Activated CD4-positive, alpha-beta T cell treated with anti-CD3 and anti-CD28 coated beads, Interleukin-2, amount 50 U/mL, for 48 hours (primary cell): ENCODE data around the gene OR3A2.
"Not testable (repeated sequence)": the region's sequence is repeated elsewhere in the genome, so short reads cannot be mapped to it uniquely, and the experiment has no call there.

ENCODE experiments used
- DNase-seq, 2 experiments: peaks; one replicate each; pipeline ENCODE4 v3.0.0-alpha.2; 2020

OR3A2 gene

GRCh38 chr17:3385869-3386816 lies at the start of gene OR3A2:
Gene OR3A2 (minus strand): TSS chr17:3386308.
- DNase-seq = peak; percentile 41 to 48

GRCh38 chr17:3433741-3434140 lies 47.6 kb upstream of the OR3A2 start, which contains the start of gene OR1E2:
Gene OR1E2 (minus strand): TSS chr17:3433841. CDS start chr17:3433841, 0 bp downstream.
- no peak for DNase-seq

- peak; percentile 20 to 32 for DNase-seq
Observed at GRCh38 chr17:3433215-3433614, 47.1 kb upstream of the OR3A2 start.

- no peak for DNase-seq
Observed at GRCh38 chr17:3418222-3418621, 32.1 kb upstream of the OR3A2 start.

GRCh38 chr17:3415610-3416009 lies 29.5 kb upstream of the OR3A2 start:
- no peak for DNase-seq

GRCh38 chr17:3412216-3412615 lies 26.1 kb upstream of the OR3A2 start:
- not testable (repeated sequence) for DNase-seq

GRCh38 chr17:3411070-3411469 lies 25.0 kb upstream of the OR3A2 start, which contains the start of gene OR3A3:
Gene OR3A3 (plus strand): TSS chr17:3411370.
- DNase-seq = no peak

- not testable (repeated sequence) for DNase-seq
Observed at GRCh38 chr17:3403856-3404255, 17.7 kb upstream of the OR3A2 start.

GRCh38 chr17:3401786-3402185 lies 15.7 kb upstream of the OR3A2 start:
- DNase-seq = no peak

GRCh38 chr17:3400055-3400454 lies 13.9 kb upstream of the OR3A2 start:
- DNase-seq = no peak

- DNase-seq = no peak
Observed at GRCh38 chr17:3398310-3398709, 12.2 kb upstream of the OR3A2 start, which contains the start of gene OR1E1. Gene OR1E1 (minus strand): TSS chr17:3398410. CDS start chr17:3398410, 0 bp downstream.

GRCh38 chr17:3397801-3398200 lies 11.7 kb upstream of the OR3A2 start:
- peak in 1 of 2 experiments; percentile 10 for DNase-seq

GRCh38 chr17:3389791-3390190 lies 3.7 kb upstream of the OR3A2 start:
- no peak for DNase-seq

- no peak for DNase-seq
Observed at GRCh38 chr17:3381957-3382356, 4.2 kb downstream of the OR3A2 start.

GRCh38 chr17:3378321-3378720 lies 7.8 kb downstream of the OR3A2 start:
- no peak for DNase-seq

- DNase-seq = not testable (repeated sequence)
Observed at GRCh38 chr17:3371167-3371566, 14.9 kb downstream of the OR3A2 start.

GRCh38 chr17:3342782-3343181 lies 43.3 kb downstream of the OR3A2 start:
- DNase-seq = not testable (repeated sequence)

GRCh38 chr17:3335876-3336275 lies 50.2 kb downstream of the OR3A2 start:
- DNase-seq = no peak

GRCh38 chr17:3318336-3318735 lies 67.8 kb downstream of the OR3A2 start:
- DNase-seq = no peak

GRCh38 chr17:3316836-3317235 lies 69.3 kb downstream of the OR3A2 start:
- DNase-seq = no peak

GRCh38 chr17:3308603-3309002 lies 77.5 kb downstream of the OR3A2 start:
- no peak for DNase-seq

- no peak for DNase-seq
Observed at GRCh38 chr17:3298260-3298659, 87.8 kb downstream of the OR3A2 start, which contains the start of gene OR3A1. Gene OR3A1 (minus strand): TSS chr17:3298360. CDS start chr17:3292582, 5,778 bp downstream.

GRCh38 chr17:3295632-3296031 lies 90.5 kb downstream of the OR3A2 start:
- DNase-seq = no peak

- not testable (repeated sequence) for DNase-seq
Observed at GRCh38 chr17:3293548-3293947, 92.6 kb downstream of the OR3A2 start.
